Hematopoietic multipotent progenitor cell treated with erythropoietin and hydrocortisone succinate and interleukin-3 and kit ligand, for 8 days (in vitro differentiated cells): Measurements from ENCODE around the gene SLCO4A1.

Experiments
- DNase-seq: peaks from one replicate; pipeline ENCODE4 v3.0.0-alpha.2; 2015

The SLCO4A1 gene

GRCh38 chr20:62638679-62639406 lies 3.5 kb upstream of the SLCO4A1 start:
- DNase-seq: no peak

DNA sequence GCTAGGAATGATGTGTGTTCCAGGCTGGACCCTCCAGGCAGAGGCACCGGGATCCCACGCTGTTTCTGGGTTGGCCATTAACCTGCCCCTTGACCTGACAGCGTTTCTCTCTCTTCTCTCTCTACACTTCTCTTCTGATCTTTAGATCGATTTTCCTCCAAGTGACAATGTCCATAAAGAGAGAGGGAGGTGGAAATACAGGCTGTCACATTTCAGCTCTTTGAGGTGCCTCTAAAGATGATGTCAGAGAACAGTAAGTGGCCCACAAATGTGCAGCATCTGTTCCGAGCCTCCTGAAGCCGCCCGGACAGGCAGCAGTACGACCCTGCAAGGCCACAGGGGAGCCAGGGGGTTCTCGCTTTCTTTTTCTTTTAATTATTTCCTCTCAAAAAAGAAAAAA lies 2.5 kb upstream of the SLCO4A1 start:
- DNase-seq: no peak

GRCh38 chr20:62640870-62641269 lies 1.4 kb upstream of the SLCO4A1 start:
- no peak for DNase-seq

- peak; percentile 33 for DNase-seq
Observed at GRCh38 chr20:62641321-62642050, 817 bp upstream of the SLCO4A1 start.

GRCh38 chr20:62642666-62643520 lies 590 bp downstream of the SLCO4A1 start:
- DNase-seq: peak; percentile 31

DNA sequence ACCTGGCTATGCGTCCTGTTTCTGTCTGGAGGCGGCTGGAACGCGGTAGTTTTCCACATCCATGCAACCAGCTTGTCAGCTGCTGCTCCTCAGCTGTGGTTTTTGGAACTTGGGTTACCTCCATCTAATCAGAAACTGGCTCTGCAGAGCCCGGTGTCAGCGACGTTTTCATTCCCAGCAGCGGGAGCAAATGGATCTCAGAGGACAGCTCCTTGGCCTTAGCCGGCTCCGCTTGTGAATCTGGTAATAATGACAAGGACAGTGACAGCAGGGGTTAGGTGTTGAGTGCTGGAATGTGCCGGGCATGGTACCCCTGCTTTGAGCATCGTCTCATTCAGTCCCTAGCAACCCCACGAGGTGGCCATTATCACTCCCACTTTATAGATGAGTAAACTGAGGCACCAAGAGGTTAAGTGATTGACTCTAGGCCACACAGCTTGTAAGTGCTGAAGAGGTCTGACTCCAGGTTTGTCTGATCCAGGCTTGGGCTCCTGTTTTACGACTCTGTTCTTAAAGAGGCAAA lies 1.3 kb downstream of the SLCO4A1 start:
- no peak for DNase-seq

DNA sequence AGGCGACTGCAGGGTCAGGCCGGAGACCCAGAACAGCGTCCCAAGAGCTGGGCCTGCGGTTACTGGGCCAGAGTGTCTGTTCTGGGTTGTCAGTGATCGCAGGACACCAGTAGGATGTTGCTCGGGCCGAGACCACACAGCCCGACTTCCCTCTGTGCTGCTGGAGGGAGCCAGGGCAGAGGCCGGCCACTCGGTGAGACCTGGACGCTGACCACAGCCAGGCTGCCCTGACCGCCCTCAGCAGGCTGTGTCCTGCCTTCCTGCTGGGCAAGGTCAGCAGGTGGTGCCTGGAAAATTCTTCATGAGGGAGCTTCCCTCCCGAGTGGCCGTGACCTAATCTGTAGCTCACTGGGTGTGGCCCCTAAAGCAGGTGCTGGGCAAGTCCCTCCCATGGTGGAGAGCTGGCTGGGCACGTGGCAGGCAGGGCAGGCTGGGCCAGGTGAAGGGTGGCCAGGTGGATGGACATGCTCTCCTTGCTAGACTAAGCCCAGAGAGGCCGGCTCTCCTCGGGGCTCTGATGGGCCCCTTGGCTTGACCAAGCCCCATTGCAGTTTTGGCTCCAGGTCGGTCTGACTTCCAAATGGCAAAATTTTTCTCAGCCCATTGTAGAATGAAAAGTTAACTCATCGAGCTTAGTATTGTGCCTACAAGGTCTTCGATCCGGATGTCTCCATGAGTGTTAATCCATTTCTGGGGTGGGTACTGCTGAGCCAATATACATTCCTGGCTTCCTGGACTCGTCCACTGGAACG lies 1.9 kb downstream of the SLCO4A1 start:
- DNase-seq: no peak

DNA sequence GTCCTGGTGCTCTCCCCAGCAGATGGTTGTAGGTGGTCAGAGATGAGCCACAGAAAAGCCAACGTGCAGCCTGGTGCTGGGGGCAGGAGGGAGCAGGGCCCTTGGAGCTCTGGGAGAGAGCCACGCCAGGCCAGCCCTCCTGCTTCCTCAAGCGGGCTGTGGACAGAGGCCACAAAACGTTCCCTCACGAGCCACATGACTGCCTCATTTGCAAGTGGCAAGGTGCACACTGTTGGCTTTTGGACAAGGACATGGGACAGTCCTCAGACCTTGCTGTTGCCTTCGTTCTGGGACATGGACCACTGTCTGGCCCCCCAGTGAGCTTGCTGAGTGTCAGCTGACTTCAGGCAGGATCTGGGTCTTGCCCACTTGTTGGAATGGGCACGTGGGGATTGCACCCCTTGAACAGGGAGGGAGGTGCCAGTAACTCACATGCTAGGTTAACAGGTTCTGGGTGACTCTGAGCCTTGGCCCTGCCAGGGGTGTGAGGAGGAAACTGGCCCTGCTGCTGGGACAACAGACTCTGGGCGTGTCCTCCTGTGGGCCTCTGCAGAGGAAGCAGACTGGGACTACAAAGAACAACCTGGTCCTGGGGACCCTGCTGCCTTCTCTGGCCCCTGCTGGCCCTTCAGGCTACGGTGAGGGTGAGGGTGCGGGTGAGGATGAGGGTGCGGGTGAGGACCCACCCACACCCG lies 2.6 kb downstream of the SLCO4A1 start:
- DNase-seq: peak; percentile 33

DNA sequence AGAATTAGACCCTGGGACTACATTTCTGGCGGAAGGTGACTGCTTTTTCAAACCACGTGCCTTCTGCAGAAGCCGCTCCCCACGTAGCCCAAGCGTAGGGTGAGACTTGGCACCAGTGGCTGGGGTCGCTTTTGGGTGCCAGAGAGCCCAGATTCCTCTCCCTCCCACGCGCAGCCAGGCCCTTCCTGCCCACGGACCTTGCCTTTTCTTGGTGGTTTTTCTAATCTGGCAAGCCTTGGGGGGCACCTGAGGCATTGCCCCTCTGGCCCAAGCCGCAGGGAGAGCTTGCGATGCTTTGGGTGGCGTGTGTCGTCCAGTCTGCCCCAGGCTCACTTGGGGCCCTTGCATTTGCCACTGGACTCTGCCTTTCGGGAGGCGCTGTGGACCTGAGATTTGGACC lies 3.3 kb downstream of the SLCO4A1 start:
- DNase-seq: no peak

- no peak for DNase-seq
Observed at GRCh38 chr20:62646851-62647520, 4.7 kb downstream of the SLCO4A1 start.

- DNase-seq: no peak
Observed at GRCh38 chr20:62647521-62648317, 5.4 kb downstream of the SLCO4A1 start.

GRCh38 chr20:62648318-62648995 lies 6.2 kb downstream of the SLCO4A1 start:
- DNase-seq: no peak

- no peak for DNase-seq
Observed at GRCh38 chr20:62649140-62649539, 6.8 kb downstream of the SLCO4A1 start.

GRCh38 chr20:62650551-62651284 lies 8.4 kb downstream of the SLCO4A1 start:
- DNase-seq: no peak

DNA sequence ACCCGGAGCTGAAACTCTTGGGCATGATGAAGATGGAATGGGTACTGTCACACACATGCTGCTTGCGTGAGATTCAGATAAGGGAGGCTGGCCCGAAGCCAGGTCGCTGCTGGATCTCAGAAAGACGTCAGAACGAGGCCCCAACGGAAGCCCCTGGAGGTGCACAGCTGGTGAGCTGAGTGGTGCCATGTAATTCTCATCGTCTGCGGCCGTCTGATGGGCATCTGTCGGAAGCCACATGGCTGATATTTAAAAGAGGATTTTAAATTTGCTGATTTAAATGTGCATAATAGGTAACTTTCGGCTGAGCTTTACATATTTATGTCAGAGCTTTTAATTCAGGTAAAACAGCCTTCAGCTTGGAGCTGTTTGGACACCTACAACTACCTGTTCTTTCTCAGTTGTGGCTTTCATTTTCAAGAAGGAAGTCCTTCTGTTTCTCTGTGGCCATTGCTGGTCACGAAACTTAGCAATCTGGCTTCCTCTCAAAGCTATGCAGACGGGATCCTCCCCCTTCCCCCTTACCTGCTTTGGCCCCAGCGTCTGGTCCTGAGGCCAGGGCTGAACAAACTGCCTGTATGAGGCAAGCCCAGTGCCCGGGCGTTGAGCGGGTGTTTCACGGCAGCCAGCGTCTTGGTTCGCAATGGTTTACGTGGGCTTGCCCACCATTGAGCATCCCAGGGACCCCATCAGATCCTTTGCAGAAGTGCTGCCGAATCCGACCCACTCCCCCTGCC lies 9.2 kb downstream of the SLCO4A1 start:
- peak; percentile 84 for DNase-seq

GRCh38 chr20:62652041-62652893 lies 10.0 kb downstream of the SLCO4A1 start:
- DNase-seq: peak; percentile 47

DNA sequence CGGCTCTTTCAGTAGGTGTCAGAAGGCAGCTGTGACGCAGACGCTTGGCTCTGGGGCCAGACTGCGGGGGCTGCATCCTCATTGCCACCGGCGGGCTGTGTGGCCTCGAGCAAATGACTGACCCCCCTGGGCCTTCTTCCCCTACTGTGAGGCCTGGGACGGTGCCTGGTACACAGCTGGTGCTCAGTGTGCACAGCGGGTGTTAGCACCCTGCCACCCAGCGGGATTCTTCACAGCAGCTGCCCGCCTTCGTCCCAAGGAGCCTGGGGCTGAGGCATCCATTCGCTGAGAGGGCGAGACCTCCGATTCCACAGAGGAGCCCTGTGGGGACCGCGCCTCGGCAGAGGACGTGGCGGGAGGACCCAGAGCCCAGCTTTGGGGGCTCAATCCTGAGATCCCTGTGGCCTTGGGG lies 10.6 kb downstream of the SLCO4A1 start:
- no peak for DNase-seq
